Left lung (tissue), 10 donors: Measurements from ENCODE around the gene RBMS3. TPM values are rescaled to one million over a fixed set of nuclear protein-coding genes. Genes with fewer than 3 reads are reported as not detected.
A peak's percentile ranks its signal among the peaks of the same experiment; 100 is the strongest.

Source experiments
- ATAC-seq: fragments of 200-7000 bp; cut with Tn5 transposase; one replicate; pipeline ENCODE4 v1.9.1; 2020; ENCODE audit warnings: moderate library complexity
- DNase-seq, 4 donors: peaks; one replicate each; pipeline ENCODE4 v3.0.0-alpha.2; 2013 to 2020
- H3K27ac ChIP-seq, 2 donors: fragments of 200-600 bp; sonication (generic) in 1 of 2; one replicate each; pipeline versions ENCODE4 v1.5.0 to v1.8.0; 2020 to 2021
- H3K27me3 ChIP-seq, 2 donors: fragments of 200-600 bp; sonication (generic) in 1 of 2; one replicate each; pipeline versions ENCODE4 v1.5.0 to v1.8.0; 2020 to 2021
- H3K36me3 ChIP-seq, 2 donors: fragments of 200-600 bp; sonication (generic) in 1 of 2; one replicate each; pipeline versions ENCODE4 v1.5.0 to v1.8.0; 2020 to 2021
- H3K4me1 ChIP-seq, 2 donors: fragments of 200-600 bp; one replicate each; pipeline ENCODE4 v1.8.0; 2021
- H3K4me3 ChIP-seq, 2 donors: fragments of 200-600 bp; sonication (generic) in 1 of 2; one replicate each; pipeline versions ENCODE4 v1.5.0 to v1.8.0; 2020 to 2021; ENCODE audit warnings: mild to moderate bottlenecking in 1 of 2
- H3K9me3 ChIP-seq, 2 donors: fragments of 200-600 bp; sonication (generic) in 1 of 2; one replicate each; pipeline versions ENCODE4 v1.5.0 to v1.8.0; 2020 to 2021
- intact Hi-C, 2 donors: fragments of 100-400 bp; cut with DNase I; formaldehyde crosslinking; loops; one replicate each; pipeline versions ENCODE4 v1.11.2 to v1.14.2; 2022
- polyA plus RNA-seq, 6 donors: library from polyadenylated mRNA; unstranded; fragments of 120-200 nt; gene quantifications; one replicate each; pipeline ENCODE4 v1.2.1, GENCODE V29; 2013; ENCODE audit not compliant: insufficient read length in 6 of 6
- total RNA-seq, 2 donors: library from RNA; stranded (reverse); fragmentation: NEBNext Ultra II Directional; extraction: Animal tissue kit (Norgen Biotek cat#: 25700); gene quantifications; one replicate each; pipeline ENCODE4 v1.2.1, GENCODE V29; 2021
- TF ChIP-seq, protein P1 (sequence below), 2 donors: fragments of 200-600 bp; sonication (generic) in 1 of 2; IDR thresholded peaks; one replicate each; pipeline versions ENCODE4 v1.5.0 to v1.8.0; 2021; ENCODE audit warnings: antibody characterized with exemption in 2 of 2
- donor health status: DM: no; HTN: yes; CAD: no.
- donor health status: DM: no; HTN: no; CAD: no.

Gene RBMS3
- total and polyA plus RNA-seq, 8 donors = 27.1 to 51.6 (median 37.6) TPM

- Histone ChIP-seq H3K27me3 (no peaks in the 10 kb centered on the region), H3K36me3 (no peaks in the 10 kb centered on the region), H3K27ac (no peak overlapping the region), H3K9me3 (no peaks in the 10 kb centered on the region), H3K4me3 (no peak overlapping the region), H3K4me1 (no peaks in the 10 kb centered on the region)
- DNase-seq = no peak
- no peak for ATAC-seq
- intact Hi-C loops = no loop called here
- TF ChIP-seq, protein P1, sequence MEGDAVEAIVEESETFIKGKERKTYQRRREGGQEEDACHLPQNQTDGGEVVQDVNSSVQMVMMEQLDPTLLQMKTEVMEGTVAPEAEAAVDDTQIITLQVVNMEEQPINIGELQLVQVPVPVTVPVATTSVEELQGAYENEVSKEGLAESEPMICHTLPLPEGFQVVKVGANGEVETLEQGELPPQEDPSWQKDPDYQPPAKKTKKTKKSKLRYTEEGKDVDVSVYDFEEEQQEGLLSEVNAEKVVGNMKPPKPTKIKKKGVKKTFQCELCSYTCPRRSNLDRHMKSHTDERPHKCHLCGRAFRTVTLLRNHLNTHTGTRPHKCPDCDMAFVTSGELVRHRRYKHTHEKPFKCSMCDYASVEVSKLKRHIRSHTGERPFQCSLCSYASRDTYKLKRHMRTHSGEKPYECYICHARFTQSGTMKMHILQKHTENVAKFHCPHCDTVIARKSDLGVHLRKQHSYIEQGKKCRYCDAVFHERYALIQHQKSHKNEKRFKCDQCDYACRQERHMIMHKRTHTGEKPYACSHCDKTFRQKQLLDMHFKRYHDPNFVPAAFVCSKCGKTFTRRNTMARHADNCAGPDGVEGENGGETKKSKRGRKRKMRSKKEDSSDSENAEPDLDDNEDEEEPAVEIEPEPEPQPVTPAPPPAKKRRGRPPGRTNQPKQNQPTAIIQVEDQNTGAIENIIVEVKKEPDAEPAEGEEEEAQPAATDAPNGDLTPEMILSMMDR (IDR thresholded peaks at IDR 0.05) = no peak
Observed at GRCh38 chr3:29597376-29598008, 316.6 kb downstream of the RBMS3 start.

DNA sequence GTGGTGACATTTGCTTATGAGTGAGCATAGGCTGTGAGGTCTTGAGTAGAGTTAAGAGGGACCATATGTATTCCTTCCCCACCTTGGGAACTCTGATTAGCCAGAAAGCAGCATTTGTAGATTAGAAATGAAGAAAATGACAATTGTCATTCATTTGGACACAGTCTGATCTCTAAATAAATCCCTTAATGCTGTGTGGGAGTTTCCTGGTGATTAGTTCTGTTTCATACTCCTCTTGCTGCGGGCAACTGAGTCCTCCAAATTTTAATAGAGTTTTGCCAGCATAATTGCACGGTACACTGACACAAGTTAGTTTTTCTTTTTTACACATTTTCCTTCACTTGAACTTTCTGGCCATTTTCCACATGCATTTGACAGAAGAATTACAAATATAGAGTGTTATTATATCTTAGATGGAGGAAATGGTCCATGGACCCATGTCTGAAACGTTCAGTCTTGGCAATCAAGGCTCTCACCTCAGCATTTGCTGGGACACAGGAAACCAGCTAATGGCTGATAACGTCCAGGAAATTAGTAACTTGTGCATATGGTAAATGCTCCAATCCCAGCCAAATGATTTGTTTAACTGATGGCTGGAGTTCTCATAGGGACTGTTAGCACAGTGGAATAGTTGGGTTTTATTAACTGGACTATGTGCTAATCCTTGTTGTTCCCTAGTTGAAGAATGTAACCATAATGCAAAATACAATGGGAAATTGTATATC, 321.2 kb downstream of the RBMS3 start:
- intact Hi-C loops = no loop called here
- Histone ChIP-seq H3K4me1 (no peaks in the 10 kb centered on the region), H3K9me3 (no peaks in the 10 kb centered on the region), H3K36me3 (no peaks in the 10 kb centered on the region), H3K4me3 (no peak overlapping the region), H3K27ac (peak overlapping the region in 1 of 2 donors; percentile 1), H3K27me3 (no peaks in the 10 kb centered on the region)
- DNase-seq = no peak
- TF ChIP-seq, protein P1 (IDR thresholded peaks at IDR 0.05) = no peak
- no peak for ATAC-seq

DNA sequence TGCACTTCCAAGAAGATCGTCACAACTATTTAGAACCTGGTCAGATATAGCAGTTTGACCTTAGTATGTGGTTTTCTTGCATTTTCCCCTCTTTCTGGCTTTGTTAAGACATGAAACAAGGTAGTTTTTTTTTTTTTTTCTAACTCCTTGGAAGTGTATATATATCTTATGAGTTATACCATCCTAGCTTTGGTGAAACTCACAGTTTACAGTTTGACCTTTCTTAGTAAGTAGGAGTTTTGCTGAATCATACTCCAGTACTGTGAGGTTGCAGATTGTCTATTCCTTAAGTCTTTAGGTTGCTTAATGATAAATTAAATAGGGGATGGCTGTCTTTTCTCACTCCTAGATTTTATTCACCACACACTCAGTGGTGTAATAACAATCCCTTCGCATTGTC, 325.0 kb downstream of the RBMS3 start:
- TF ChIP-seq, protein P1 (IDR thresholded peaks at IDR 0.05) = no peak
- H3K4me1 ChIP-seq = no peaks in the 10 kb centered on the region
- intact Hi-C loops = no loop called here
- no peaks in the 10 kb centered on the region for H3K27me3 ChIP-seq
- DNase-seq (no peak), ATAC-seq (no peak)
- no peaks in the 10 kb centered on the region for H3K36me3 ChIP-seq
- H3K27ac ChIP-seq = no peak overlapping the region
- H3K9me3 ChIP-seq = no peaks in the 10 kb centered on the region
- H3K4me3 ChIP-seq = no peak overlapping the region

- Histone ChIP-seq H3K4me1 (no peaks in the 10 kb centered on the region), H3K27me3 (no peaks in the 10 kb centered on the region), H3K9me3 (no peaks in the 10 kb centered on the region), H3K4me3 (no peak overlapping the region), H3K36me3 (no peaks in the 10 kb centered on the region), H3K27ac (no peak overlapping the region)
- TF ChIP-seq, protein P1 (IDR thresholded peaks at IDR 0.05) = no peak
- intact Hi-C loops = no loop called here
- DNase-seq = no peak
- ATAC-seq = no peak
Observed at GRCh38 chr3:29606416-29606815, 325.5 kb downstream of the RBMS3 start.

GRCh38 chr3:29608414-29609327, 327.8 kb downstream of the RBMS3 start:
- ATAC-seq (no peak), DNase-seq (no peak)
- Histone ChIP-seq H3K4me3 (no peak overlapping the region), H3K36me3 (no peaks in the 10 kb centered on the region), H3K9me3 (no peaks in the 10 kb centered on the region), H3K27ac (no peak overlapping the region), H3K4me1 (no peaks in the 10 kb centered on the region), H3K27me3 (no peaks in the 10 kb centered on the region)
- intact Hi-C loops = no loop called here
- TF ChIP-seq, protein P1 (IDR thresholded peaks at IDR 0.05) = no peak
